HG02885 (cell line): ENCODE results near the gene CPT1C.

Experiments
- ATAC-seq: cut with Tn5 transposase; IDR thresholded peaks from one replicate; pipeline ENCODE4 v1.9.1; 2021; ENCODE audit warnings: mild to moderate bottlenecking; ENCODE audit not compliant: unreplicated experiment, poor library complexity

The CPT1C gene

GRCh38 chr19:49690656-49691242, at the start of gene CPT1C:
Gene CPT1C (plus strand): TSS chr19:49691116. CDS start chr19:49692253, 1,137 bp downstream.
- no peak for ATAC-seq

GRCh38 chr19:49641688-49642491, 49.0 kb upstream of the CPT1C start, which contains the start of gene SCAF1:
Gene SCAF1 (plus strand): TSS chr19:49642209. CDS start chr19:49645027, 2,818 bp downstream.
- ATAC-seq = peak; percentile 62

- ATAC-seq = no peak
Measured at GRCh38 chr19:49642492-49643035, 48.4 kb upstream of the CPT1C start.

- ATAC-seq = no peak
Measured at GRCh38 chr19:49643466-49643865, 47.5 kb upstream of the CPT1C start.

GRCh38 chr19:49645592-49645991, 45.3 kb upstream of the CPT1C start:
- ATAC-seq = no peak

GRCh38 chr19:49645995-49646394, 44.9 kb upstream of the CPT1C start:
- no peak for ATAC-seq

- ATAC-seq = no peak
Measured at GRCh38 chr19:49646586-49646985, 44.3 kb upstream of the CPT1C start.

GRCh38 chr19:49651029-49651819, 39.7 kb upstream of the CPT1C start:
- ATAC-seq = no peak

GRCh38 chr19:49651820-49652550, 38.9 kb upstream of the CPT1C start:
- no peak for ATAC-seq

- no peak for ATAC-seq
Measured at GRCh38 chr19:49652551-49653465, 38.1 kb upstream of the CPT1C start.

GRCh38 chr19:49653466-49653806, 37.5 kb upstream of the CPT1C start:
- no peak for ATAC-seq

- ATAC-seq = no peak
Measured at GRCh38 chr19:49654581-49654980, 36.3 kb upstream of the CPT1C start.

GRCh38 chr19:49655570-49656455, 35.1 kb upstream of the CPT1C start:
- ATAC-seq = no peak

GRCh38 chr19:49656456-49657109, 34.3 kb upstream of the CPT1C start:
- no peak for ATAC-seq

- no peak for ATAC-seq
Measured at GRCh38 chr19:49657493-49658138, 33.3 kb upstream of the CPT1C start.

- no peak for ATAC-seq
Measured at GRCh38 chr19:49658139-49658517, 32.8 kb upstream of the CPT1C start.
